Hepatocyte (in vitro differentiated cells): ENCODE data around the gene RIMS4. TPM values are rescaled to one million over a fixed set of nuclear protein-coding genes. Genes with fewer than 3 reads are reported as not detected.

Experiments
- DNase-seq: peaks from one replicate; pipeline ENCODE4 v3.0.0-alpha.2; 2016; ENCODE audit warnings: low spot score
- H2AFZ ChIP-seq: fragments of 200-600 bp; sonication (generic); 2 replicates; pipeline ENCODE4 v1.6.0; 2016; ENCODE audit warnings: antibody characterized with exemption, mild to moderate bottlenecking
- H3K27ac ChIP-seq: fragments of 200-600 bp; sonication (generic); 2 replicates; pipeline ENCODE4 v1.5.1; 2016; ENCODE audit warnings: mild to moderate bottlenecking
- H3K27me3 ChIP-seq: fragments of 200-600 bp; sonication (generic); 2 replicates; pipeline ENCODE4 v1.6.1; 2016
- H3K36me3 ChIP-seq: fragments of 200-600 bp; sonication (generic); replicated peaks from 2 replicates; pipeline ENCODE4 v1.5.1; 2016; ENCODE audit warnings: low read depth; ENCODE audit not compliant: insufficient read depth
- H3K4me1 ChIP-seq: fragments of 200-600 bp; sonication (generic); 2 replicates; pipeline ENCODE4 v1.5.1; 2016; ENCODE audit warnings: mild to moderate bottlenecking, moderate library complexity; ENCODE audit not compliant: insufficient read depth
- H3K4me2 ChIP-seq: fragments of 200-600 bp; sonication (generic); 2 replicates; pipeline ENCODE4 v1.6.0; 2016
- H3K4me3 ChIP-seq: fragments of 200-600 bp; sonication (generic); 2 replicates; pipeline ENCODE4 v1.5.1; 2016; ENCODE audit warnings: mild to moderate bottlenecking
- H3K79me2 ChIP-seq: fragments of 200-600 bp; sonication (generic); 2 replicates; pipeline ENCODE4 v1.6.0; 2017; ENCODE audit warnings: mild to moderate bottlenecking
- H3K9me2 ChIP-seq: fragments of 200-600 bp; sonication (generic); replicated peaks from 2 replicates; pipeline ENCODE4 v1.6.0; 2017; ENCODE audit warnings: mild to moderate bottlenecking; ENCODE audit not compliant: insufficient read depth
- H3K9me3 ChIP-seq: fragments of 200-600 bp; sonication (generic); 2 replicates; pipeline ENCODE4 v1.5.1; 2016; ENCODE audit warnings: low read depth, mild to moderate bottlenecking
- H4K20me1 ChIP-seq: fragments of 200-600 bp; sonication (generic); 2 replicates; pipeline ENCODE4 v1.6.0; 2016; ENCODE audit warnings: mild to moderate bottlenecking; ENCODE audit not compliant: insufficient read depth, poor library complexity, severe bottlenecking
- CTCF ChIP-seq: fragments of 200-600 bp; sonication (generic); IDR thresholded peaks from 2 replicates; pipeline ENCODE4 v1.5.1; 2016; ENCODE audit warnings: antibody characterized with exemption, mild to moderate bottlenecking; ENCODE audit not compliant: poor library complexity
- EZH2 ChIP-seq: fragments of 200-600 bp; sonication (generic); IDR thresholded peaks from 2 replicates; pipeline ENCODE4 v1.6.1; 2016; ENCODE audit warnings: antibody characterized with exemption, mild to moderate bottlenecking, borderline replicate concordance
- EZH2phosphoT487 ChIP-seq: fragments of 200-600 bp; sonication (generic); IDR thresholded peaks from one replicate; pipeline ENCODE4 v1.6.1; 2018; ENCODE audit warnings: antibody characterized with exemption, mild to moderate bottlenecking, low read depth, moderate library complexity; ENCODE audit not compliant: unreplicated experiment, severe bottlenecking
- WGBS: methylation state at CpG from one replicate; pipeline ENCODE4 v1.1.6; 2016; ENCODE audit warnings: low lambda C conversion rate; ENCODE audit errors: missing lambda C conversion rate; 5-methylcytosine and 5-hydroxymethylcytosine counted together
- polyA plus RNA-seq: library from polyadenylated mRNA; unstranded; fragments of >200 nt; fragmentation: Nextera tagmentation; extraction: Ambion mirVana; gene quantifications from 2 replicates; pipeline ENCODE4 v1.2.1, GENCODE V29; 2016
- total RNA-seq: library from RNA; depleted of rRNA; stranded (reverse); fragments of >200 nt; gene quantifications from 2 replicates; pipeline ENCODE4 v1.2.3, GENCODE V29; 2014

The RIMS4 gene
- total and polyA plus RNA-seq, 2 experiments from 2014 or later: 5.1 to 9.0 TPM

GRCh38 chr20:44802702-44803101 is 7.6 kb downstream of the RIMS4 start:
- TF ChIP-seq CTCF (no peak), EZH2phosphoT487 (no peak), EZH2 (no peak)
- Histone ChIP-seq H3K4me3 (no peak overlapping the region), H3K9me2 (no peaks in the 10 kb centered on the region), H3K27me3 (peaks cover 13% of the 10 kb centered on the region), H3K79me2 (no peaks in the 10 kb centered on the region), H2AFZ (no peak overlapping the region), H3K36me3 (no peaks in the 10 kb centered on the region), H3K27ac (no peak overlapping the region), H4K20me1 (no peaks in the 10 kb centered on the region), H3K9me3 (no peaks in the 10 kb centered on the region), H3K4me1 (no peaks in the 10 kb centered on the region), H3K4me2 (no peak overlapping the region)
- 89% methylated on average over 4 of the region's 4 CpGs for WGBS
- DNase-seq: no peak

GRCh38 chr20:44800391-44801046 is 9.8 kb downstream of the RIMS4 start:
- H3K79me2 ChIP-seq: no peaks in the 10 kb centered on the region
- no peak overlapping the region for H3K4me2 ChIP-seq
- no peak for DNase-seq
- no peaks in the 10 kb centered on the region for H3K9me3 ChIP-seq
- no peak overlapping the region for H3K27ac ChIP-seq
- H2AFZ ChIP-seq: no peak overlapping the region
- no peaks in the 10 kb centered on the region for H3K9me2 ChIP-seq
- no peaks in the 10 kb centered on the region for H3K36me3 ChIP-seq
- H3K27me3 ChIP-seq: no peaks in the 10 kb centered on the region
- TF ChIP-seq CTCF: peak; percentile 35
- TF ChIP-seq EZH2: no peak
- TF ChIP-seq EZH2phosphoT487: no peak
- WGBS: 70% methylated on average over 8 of the region's 8 CpGs
- H4K20me1 ChIP-seq: no peaks in the 10 kb centered on the region
- H3K4me3 ChIP-seq: no peak overlapping the region
- no peaks in the 10 kb centered on the region for H3K4me1 ChIP-seq

- H3K4me3 ChIP-seq: no peak overlapping the region
- no peak overlapping the region for H3K27ac ChIP-seq
- no peaks in the 10 kb centered on the region for H3K79me2 ChIP-seq
- H3K4me1 ChIP-seq: no peaks in the 10 kb centered on the region
- no peaks in the 10 kb centered on the region for H3K36me3 ChIP-seq
- DNase-seq: no peak
- no peaks in the 10 kb centered on the region for H3K9me2 ChIP-seq
- H3K27me3 ChIP-seq: no peaks in the 10 kb centered on the region
- no peak overlapping the region for H3K4me2 ChIP-seq
- 80% methylated on average over 5 of the region's 5 CpGs for WGBS
- no peak overlapping the region for H2AFZ ChIP-seq
- no peaks in the 10 kb centered on the region for H3K9me3 ChIP-seq
- TF ChIP-seq EZH2phosphoT487 (no peak), CTCF (no peak), EZH2 (no peak)
- H4K20me1 ChIP-seq: no peaks in the 10 kb centered on the region
Measured at GRCh38 chr20:44799691-44800090, 10.7 kb downstream of the RIMS4 start.
